DMS79 treated with DMSO at 0.1 percent for 48 hours (cell line): ENCODE measurements around the gene GLTPD2.

Source experiments
- DNase-seq: peaks from one replicate; lab custom pipeline; 2025; lab: John Stamatoyannopoulos, UW

GLTPD2 gene

GRCh38 chr17:4788807-4789700 is at the start of gene GLTPD2:
Gene GLTPD2, plus strand, starts transcription at chr17:4788964. Its CDS starts 48 bp downstream, at chr17:4789012.
- DNase-seq: peak; percentile 19

GRCh38 chr17:4739122-4740024 is 49.4 kb upstream of the GLTPD2 start, which contains the start of the genes CXCL16 and ZMYND15:
Gene CXCL16, minus strand, starts transcription at chr17:4739928. Its CDS starts 589 bp downstream, at chr17:4739339.
Gene ZMYND15, plus strand, starts transcription at chr17:4739833. Its CDS starts 716 bp downstream, at chr17:4740549.
- DNase-seq: no peak

- no peak for DNase-seq
Observed at GRCh38 chr17:4740025-4740351, 48.8 kb upstream of the GLTPD2 start.

- no peak for DNase-seq
Observed at GRCh38 chr17:4740584-4740983, 48.2 kb upstream of the GLTPD2 start.

- no peak for DNase-seq
Observed at GRCh38 chr17:4741544-4741943, 47.2 kb upstream of the GLTPD2 start.

DNA sequence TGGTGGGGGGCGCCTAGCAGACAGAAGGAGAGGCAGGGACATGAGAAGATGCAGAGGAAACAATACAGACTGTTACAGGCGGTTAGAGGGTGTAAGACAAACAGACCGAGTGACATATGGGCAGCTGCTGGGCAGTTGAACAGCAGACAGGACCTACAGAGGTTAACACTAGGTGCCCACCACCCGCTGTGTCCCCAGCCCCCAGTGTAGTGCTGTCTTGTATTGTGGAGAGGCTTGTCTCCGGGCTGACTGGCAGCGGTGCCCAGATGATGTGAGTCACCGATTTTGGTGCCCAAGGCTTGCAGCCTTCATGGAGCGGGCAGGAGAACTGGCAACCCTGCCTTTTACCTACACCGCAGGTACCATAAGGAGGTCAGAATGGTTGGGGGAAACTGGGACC is 46.6 kb upstream of the GLTPD2 start:
- no peak for DNase-seq

DNA sequence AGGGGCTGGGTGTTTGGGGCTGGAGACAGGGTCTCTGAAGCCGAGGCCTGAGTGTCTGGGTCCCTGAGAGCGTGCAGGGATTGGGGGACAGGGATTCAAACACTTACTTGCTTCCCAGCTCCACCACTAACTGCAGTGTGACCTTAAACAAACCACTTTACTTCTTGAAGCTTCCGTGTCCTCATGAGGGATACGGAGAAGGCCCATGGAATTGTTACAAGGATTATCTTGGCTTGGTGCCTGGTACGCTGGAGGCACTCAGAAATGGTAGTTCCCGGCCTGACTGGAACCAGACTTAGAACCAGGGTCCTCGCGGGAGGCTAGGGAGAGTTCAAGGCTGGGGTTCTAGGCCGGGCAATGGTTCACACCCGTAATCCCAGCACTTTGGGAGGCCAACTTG is 46.1 kb upstream of the GLTPD2 start:
- DNase-seq: no peak

DNA sequence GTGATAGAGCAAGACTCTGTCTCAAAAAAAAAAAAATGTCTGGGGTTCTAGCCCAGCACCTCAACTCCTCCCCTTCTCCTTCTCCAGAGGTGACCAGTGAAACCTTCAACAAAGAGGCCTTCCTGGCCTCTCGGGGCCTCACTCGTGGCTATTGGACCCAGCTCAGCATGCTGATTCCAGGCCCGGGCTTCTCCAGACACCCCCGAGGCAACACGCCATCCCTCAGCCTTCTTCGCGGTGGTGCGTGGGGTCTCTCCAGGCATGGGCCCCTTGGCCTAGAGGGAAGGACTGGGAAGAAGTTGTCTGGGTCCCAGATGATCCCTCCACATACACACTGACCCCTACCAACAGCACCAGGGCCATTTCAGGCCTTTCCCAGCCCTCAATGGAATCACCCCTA is 45.5 kb upstream of the GLTPD2 start:
- DNase-seq: no peak

- DNase-seq: no peak
Observed at GRCh38 chr17:4743898-4744297, 44.9 kb upstream of the GLTPD2 start.

DNA sequence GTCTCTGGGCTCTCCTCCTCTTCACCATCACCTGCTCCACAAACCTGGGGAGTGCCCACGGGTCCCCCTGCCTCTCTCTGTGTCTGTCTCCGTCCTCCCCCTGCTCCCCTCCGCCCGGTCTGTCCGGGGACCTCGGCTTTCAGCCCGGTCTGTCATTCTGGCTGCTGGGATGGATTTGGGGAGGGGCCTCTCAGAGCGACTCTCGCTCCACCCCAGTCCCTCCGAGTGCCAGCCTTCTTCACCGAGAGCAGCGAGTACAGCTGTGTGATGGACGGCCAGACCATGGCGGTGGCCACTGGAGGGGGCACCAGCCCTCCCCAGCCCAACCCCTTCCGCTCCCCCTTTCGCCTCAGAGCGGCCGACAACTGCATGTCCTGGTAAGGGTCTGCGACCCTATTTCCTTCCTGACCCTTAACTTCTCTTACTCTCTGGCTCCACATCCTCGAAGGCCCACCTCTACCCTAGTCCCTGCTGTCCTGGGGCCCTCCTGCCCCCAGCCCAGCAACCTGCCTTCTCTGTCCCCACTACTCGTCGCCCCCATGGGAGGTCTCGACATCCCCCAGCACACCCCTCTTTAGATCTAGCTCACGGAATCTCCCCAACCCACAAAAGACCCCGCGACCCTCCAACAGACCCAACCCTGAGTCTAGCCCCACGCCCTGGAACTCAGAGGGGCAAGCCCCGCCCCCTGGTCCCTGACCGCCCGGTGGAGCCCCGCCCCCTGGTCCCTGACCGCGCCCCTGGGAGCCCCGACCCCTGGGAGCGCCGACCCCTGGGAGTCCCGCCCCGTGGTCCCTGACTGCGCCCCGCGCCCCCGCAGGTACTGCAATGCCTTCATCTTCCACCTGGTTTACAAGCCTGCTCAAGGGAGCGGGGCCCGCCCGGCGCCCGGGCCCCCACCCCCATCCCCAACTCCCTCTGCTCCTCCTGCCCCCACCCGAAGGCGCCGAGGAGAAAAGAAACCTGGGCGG is 43.5 kb upstream of the GLTPD2 start:
- DNase-seq: no peak

GRCh38 chr17:4747847-4748246 is 40.9 kb upstream of the GLTPD2 start:
- no peak for DNase-seq

DNA sequence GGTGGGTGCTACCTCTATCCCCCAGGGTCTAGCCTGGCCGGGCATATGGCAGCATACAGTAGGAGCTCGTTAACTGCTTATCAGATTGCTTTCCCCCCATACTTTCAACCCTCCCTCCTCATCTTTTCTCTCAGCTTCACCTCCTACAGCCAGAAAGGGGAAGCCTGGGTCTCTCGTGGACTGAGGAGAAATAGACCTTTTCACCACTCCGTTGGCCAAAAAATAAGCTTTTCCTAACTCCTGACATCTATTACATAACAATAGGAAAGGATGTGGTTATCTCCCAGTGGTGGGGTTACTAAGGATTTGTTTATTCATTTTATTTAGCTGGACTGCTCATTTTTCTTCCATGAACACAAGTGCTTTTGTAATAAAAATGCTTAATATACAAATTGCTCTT is 40.1 kb upstream of the GLTPD2 start:
- no peak for DNase-seq

DNA sequence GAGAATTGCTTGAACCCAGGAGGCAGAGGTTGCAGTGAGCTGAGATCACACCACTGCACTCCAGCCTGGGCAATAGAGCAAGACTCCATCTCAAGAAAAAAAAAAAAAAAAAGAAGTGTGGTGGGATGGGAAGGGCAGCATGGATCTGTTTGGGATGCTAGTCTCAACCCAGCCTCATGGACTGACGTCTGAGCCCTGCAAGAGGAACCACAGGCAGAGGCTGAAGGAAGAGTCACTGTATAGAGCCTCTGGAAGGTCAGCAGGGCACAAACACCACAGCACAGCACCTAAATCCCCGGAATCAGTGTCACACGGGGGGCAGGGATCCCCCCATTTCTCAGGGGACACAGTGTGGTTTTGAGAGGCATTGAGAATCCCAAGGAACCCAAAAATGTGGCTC is 38.2 kb upstream of the GLTPD2 start:
- no peak for DNase-seq

DNA sequence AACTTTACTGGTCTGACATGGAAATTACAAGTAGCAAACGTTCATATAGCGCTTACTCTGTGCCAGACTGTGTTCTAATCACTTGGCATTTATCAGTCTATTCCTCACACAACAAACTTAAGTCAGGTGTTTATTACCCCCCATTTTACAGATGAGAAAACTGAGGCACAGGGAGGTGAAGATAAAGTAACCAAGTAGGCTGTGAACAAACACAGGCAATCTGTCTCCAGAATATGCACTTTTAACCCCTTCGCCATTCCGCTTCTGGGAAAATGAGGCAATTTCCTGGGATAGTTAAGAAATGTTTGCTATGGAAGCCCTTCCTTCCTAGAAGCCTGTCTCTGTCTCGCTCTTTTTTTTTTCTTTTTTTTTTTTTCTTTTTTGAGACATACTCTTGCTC is 36.8 kb upstream of the GLTPD2 start:
- no peak for DNase-seq

GRCh38 chr17:4753392-4753791 is 35.4 kb upstream of the GLTPD2 start:
- no peak for DNase-seq

DNA sequence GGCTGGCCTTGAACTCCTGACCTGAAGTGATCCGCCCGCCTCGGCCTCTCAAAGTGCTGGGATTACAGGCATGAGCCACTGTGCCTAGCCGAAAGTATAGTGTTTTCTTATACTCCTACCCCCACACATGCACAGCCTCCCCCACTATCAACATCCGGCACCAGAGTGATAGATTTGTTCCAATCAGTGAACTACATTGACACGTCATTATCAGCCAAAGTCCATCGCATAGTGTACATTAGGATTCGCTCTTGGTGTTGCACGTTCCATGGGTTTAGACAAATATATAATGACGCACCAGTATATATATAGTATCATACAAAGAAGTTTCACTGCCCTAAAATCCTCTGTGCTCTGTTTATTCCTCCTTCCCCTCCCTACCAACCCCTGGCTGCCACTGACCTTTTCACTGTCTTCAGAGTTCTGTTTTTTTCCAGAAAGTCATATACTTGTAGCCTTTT is 29.0 kb upstream of the GLTPD2 start:
- DNase-seq: no peak

DNA sequence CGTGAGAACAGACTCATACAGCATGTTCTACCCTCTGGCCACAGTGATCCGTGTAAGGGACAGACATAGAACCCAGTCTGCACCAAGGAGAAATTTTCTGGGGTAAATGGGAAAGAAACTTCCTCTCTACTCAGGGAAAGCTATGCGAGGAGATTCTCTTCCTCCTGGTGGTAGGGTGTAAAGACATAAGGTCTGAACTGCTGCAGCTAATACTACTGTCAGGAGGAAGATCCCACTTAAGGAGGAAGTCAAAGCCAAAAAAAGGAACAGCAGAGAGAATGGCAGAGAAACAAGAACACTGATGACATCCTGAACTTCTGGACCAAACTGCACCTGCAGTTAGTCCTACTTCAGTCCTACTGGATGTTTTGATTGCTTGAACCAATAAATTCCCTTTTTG is 24.2 kb upstream of the GLTPD2 start:
- DNase-seq: no peak

DNA sequence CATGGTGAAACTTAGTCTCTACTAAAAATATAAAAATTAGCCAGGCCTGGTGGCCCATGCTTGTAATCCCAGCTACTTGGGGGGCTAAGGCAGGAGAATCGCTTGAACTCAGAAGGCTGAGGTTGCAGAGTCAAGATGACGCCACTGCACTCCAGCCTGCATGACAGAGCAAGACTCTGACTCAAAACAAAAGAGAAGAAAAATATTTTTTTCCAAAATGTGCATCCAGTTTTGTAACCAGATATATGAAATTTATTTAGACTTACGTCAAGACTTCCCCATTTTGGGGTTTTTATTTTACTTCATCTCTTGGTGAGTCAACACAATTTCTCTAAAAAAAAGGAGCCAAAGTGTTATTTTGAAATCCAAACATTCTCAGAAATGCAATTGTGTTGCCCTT is 22.6 kb upstream of the GLTPD2 start:
- no peak for DNase-seq

DNA sequence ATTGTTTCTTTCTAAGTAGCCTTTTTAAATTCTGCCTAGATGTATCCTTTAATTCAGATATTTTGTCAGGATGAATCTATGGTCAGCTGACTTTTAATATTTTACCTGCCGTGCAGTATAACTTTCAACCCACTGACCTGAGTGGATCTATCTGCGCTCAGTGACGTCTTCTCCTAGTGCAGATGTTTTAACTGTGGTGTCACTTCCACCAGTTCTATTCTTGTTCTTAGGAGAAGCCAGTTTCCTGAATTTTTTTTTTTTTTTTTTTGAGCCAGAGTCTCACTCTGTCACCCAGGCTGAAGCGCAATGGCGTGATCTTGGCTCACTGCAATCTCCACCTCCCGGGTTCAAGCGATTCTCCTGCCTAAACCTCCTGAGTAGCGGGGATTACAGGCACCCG is 22.0 kb upstream of the GLTPD2 start:
- DNase-seq: no peak

DNA sequence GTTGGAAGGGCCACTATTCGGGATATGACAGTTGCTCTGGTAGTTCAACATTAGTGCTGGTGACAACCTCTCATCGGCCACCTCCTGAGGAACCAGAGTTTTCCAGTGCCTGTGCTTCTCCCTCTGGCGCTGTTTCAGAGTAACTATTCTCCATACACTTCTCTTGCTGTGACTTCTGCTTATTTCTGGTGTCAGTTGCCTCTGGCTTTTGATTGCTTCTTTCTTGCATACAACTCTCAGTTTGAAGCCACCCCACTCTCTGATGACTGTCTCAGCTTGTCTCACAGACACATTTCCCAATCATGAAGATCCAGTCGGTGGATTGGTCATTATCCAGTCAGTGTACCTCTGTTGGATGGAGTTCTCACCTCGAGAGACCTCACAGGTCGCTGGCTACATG is 20.5 kb upstream of the GLTPD2 start:
- no peak for DNase-seq

DNA sequence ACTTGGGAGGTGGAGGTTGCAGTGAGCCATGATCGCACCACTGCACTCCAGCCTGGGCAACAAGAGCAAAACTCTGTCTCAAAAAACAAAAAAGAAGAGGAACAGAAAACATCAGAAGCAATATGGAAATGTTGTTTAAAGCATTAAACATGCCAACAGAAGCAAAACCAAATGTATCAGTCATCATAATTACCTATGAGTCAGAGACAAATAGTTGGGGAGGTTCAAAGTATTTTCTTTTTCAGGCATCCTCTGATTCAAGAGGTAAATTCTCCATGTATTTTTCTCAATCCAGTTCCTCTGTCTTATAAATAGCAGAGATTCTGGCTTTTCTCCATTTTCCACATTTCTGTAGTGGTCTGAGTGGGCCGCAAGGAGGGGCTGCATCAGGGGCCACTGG is 19.1 kb upstream of the GLTPD2 start:
- no peak for DNase-seq
